Measurements from ENCODE around the gene TBCA.

Gene TBCA, protein sequence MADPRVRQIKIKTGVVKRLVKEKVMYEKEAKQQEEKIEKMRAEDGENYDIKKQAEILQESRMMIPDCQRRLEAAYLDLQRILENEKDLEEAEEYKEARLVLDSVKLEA

DNA sequence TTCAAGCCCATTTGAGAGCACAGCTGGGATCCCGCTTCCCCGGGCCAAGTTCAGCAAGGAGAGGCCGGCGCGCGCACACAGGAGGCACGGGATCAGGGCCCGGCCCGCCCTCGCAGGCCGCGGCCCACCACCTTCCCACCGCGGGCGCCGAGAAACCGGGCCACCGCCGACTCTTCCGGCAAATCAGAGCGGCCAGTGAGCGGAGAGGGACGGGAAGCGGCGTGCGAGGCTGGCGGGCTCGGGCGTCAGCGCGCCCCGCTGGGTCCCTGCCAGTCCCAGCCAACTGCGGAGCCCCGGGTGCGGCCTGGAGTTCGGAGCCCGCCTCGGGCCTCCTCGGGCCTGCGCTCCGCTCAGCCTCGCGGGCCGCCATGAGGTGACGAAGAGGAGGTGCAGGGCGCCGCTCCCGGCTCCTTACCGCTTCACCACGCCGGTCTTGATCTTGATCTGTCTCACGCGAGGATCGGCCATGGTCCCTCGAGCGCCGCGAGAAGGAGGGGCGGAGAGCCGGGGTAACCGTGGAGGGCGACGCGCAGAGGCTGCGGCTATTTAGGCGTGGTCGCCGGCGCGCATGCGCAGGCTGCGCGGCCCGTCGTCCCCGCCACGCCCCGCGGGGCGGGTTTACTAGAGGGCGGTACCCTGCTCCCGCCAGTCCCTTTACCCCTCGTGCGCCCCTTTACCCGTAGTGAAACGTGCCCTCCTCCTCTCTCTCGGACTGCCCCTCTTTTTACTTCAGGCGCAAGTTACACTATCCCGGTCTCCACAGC is at the start of gene TBCA:
Gene TBCA (minus strand): TSS at position 550 of the 764 bp plus-strand sequence. CDS start 82 bp downstream, at position 468.
- DNase-seq (ENCODE audit: low spot score) = peak; percentile 97

DNA sequence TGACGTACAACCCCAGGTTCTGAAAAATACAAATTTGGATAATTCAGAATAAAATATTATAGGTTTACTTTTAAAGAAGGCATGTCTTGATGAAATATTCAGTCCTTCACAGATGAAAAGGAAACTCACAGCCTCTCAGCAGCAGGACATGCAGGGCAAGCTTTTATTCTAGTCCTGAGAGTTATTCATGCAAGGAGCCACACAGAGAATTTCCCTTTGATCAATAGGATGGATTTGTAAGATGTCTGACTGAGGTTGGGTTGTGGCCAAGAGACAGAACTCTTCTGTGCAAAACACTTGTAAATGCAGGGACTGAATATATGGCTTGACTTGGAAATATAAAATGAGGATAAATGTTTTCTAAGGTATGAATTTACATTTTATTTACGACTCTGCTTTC is 48.8 kb upstream of the TBCA start:
- DNase-seq (ENCODE audit: low spot score) = no peak

DNA sequence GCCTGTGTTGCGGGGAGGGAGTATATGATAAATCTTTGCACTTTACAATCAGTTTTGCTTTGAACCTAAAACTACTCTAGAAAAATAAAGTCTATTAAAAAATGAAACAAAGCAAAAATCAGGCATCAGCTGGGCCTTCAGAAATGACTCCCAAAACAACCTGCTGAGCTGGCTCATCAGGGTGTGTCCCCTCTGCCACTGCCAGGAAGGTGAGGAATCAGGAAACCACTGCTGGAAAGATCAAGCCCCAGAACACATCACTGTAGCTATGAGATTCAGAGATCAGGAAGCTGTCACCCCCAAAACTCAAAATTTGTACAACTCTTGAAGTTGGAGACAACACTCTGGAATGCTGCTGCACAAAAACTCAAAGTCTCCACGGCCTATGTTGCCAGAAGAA is 40.5 kb upstream of the TBCA start:
- DNase-seq (ENCODE audit: low spot score) = no peak

DNA sequence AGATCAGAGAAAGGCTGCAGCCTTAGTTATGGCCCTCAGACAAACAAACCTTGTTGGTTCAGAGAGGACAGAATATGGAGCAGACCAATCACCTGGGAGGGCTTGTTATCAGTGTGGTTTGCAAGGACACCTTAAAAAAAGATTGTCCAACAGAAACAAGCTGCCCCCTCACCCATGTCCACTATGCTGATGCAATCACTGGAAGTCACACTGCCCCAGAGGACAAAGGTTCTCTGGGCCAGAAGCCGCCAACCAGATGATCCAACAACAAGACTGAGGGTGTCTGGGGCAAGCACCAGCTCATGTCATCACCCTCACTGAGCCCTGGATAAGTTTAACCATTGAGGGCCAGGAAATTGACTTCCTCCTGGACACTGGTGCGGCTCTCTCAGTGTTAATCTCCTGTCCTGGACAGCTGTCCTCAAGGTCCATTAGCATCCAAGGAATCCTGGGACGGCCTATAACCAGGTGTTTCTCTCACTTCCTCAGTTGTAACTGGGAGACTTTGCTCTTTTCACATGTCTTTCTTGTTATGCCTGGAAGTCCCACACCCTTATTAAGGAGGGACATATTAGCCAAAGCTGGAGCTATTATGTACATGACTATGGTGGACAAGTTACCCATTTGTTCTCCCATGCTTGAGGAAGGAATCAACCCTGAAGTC is 36.9 kb upstream of the TBCA start:
- no peak for DNase-seq (ENCODE audit: low spot score)

DNA sequence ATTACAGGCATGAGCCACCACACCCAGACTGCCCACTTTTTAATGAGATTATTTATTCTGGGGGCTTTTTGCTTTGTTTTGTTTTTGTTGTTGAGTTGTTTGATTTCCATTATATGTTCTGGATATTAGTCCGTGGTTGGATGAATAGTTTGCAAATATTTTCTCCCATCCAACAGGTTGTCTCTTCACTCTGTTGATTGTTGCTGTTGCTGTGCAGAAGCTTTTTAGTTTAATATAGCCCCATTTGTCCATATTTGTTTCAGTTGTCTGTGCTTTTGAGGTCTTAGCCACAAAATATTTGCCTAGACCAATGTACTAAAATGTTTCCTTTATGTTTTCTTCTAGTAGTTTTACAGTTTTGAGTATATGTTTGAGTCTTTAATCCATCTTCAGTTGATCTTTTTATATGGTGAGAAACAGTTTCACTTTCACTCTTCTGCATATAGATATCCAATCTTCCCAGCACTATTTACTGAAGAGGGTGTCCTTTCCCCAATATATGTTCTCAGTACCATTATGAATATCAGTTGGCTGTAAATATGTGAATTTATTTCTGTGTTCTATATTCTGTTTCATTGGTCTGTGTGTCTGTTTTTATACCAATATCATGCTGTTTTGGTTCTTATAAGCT is 30.2 kb upstream of the TBCA start:
- no peak for DNase-seq (ENCODE audit: low spot score)

DNA sequence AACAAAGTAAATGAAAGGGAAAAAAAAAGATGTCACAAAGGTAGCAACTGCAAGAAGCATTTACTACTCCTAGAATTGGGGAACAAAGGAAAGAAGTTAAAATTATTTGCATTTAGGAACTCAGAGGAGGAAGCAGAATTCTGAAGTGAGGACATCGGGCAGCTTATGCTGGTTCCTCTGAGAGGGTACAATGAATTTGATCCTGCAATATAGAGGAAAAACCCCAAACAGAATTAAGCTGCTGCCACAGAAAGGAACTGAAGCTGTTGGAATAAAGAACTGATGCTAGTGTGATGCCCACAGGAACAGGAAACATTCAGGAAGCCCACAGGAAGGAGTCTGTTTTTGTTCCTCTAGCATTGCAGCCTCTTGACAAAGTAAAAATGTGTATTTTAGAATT is 22.3 kb upstream of the TBCA start:
- no peak for DNase-seq (ENCODE audit: low spot score)

DNA sequence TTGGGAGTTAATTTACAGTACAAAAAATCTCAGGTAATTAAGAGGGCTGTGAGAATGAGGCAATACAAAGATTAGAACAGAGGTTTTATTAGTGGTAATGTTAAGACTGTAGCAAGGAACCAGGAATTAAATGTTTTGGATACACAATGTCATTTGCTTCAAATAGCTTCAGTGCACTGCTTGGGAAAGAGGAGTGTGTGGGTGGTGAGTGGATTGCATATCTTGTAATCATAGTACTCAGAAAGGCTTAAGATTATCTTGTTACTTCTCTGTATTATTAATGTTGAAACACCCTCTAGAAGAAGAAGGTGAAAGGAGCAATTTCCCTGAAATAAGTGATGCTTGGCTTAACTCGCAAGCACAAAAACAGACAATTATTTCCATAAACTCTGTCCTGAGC is 21.0 kb upstream of the TBCA start:
- DNase-seq (ENCODE audit: low spot score) = no peak

DNA sequence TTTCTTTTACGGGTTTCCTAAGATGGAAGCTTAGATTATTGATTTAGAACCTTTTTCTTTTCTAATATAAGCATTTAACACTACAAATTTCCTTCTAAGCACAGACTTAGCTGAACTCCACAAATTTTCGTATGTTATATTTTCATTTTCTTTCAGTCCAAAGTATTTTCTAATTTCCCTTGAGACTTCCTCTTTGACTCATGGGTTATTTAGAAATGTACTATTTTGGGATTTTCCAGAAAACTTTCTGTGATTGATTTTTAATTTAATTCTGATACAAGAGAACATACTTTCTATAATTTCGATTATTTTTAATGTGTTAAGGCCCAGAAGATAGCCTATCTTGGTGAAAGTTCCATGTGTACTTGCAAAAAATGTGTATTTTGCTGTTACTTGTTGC is 19.7 kb upstream of the TBCA start:
- DNase-seq (ENCODE audit: low spot score) = no peak

DNA sequence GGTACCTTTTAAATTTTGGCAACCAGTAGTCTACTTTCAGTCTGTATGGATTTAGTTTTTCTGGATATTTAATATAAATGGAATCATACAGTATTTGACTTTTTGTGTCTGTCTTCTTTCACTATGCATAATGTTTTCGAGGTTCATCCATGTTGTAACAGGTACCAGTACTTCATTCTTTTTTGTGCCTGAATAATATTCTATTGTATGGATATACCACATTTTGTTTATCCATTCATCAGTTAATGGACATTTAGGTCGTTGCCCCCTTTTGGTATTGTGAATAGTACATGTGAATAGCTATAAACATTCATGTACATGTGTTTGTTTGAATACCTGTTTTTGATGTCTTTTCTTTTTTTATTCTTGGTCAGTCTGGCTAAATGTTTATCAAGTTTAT is 19.1 kb upstream of the TBCA start:
- DNase-seq (ENCODE audit: low spot score) = no peak

DNA sequence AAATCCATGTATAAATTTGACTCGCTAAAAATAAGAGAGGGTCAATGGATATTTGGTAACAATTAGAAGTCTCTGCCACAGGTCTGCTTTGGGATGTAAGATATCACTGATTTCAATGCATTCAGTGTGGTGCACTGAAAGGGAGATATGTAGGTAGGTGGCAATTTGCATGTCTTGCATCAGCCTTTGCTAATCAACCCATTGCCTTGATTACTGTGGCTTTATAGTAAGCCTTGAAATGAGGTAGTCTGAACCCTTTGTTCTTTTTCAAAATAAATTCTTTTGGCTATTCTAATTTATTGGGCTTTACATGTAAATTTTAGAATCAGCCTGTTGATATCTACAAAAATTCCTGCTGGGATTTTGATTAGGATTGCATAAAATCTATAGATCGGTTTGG is 15.8 kb upstream of the TBCA start:
- no peak for DNase-seq (ENCODE audit: low spot score)

DNA sequence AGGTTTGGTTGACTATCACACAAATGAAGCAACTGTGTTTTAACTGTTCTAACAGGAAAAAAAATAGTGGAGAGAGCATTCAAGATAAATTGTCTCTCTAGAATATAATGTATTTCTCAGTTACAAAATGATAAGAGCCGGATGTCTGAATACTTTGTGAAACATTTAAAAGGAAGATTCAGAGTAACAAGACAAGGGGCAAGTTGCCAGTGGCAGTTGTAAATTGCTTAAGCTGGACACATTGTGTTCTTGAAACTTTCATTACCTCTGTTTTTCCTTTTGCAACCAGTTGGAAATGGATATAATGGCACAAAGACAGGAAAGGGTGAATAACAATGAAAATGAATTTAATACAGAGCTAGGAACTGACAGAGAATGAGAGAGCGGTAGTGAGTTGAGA is 15.2 kb upstream of the TBCA start:
- DNase-seq (ENCODE audit: low spot score) = no peak

DNA sequence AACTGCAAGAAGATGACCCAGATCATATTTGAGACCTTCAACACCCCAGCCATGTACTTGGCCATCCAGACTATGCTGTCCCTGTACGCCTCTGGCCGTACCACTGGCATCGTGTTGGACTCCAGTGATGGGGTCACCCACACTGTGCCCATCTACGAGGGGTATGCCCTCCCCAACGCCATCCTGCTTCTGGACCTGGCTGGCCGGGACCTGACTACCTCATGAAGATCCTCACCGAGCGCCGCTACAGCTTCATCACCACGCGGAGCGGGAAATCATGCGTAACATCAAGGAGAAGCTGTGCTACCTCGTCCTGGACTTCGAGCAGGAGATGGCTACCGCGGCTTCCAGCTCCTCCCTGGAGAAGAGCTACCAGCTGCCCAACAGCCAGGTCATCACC is 9.1 kb upstream of the TBCA start:
- no peak for DNase-seq (ENCODE audit: low spot score)

DNA sequence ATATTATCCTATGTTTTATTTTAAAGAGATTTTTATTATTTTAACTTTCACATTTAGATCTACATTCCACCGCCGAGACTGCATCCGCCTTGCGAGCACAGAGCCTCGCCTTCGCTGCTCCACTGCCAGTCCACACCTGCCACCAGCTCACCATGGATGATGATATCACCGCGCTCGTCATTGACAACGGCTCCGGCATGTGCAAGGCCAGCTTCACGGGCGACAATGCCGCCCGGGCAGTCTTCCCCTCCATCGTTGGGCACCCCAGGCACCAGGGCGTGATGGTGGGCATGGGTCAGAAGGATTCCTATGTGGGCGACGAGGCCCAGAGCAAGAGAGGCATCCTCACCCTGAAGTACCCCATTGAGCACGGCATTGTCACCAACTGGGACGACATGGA is 8.6 kb upstream of the TBCA start:
- DNase-seq (ENCODE audit: low spot score) = no peak

DNA sequence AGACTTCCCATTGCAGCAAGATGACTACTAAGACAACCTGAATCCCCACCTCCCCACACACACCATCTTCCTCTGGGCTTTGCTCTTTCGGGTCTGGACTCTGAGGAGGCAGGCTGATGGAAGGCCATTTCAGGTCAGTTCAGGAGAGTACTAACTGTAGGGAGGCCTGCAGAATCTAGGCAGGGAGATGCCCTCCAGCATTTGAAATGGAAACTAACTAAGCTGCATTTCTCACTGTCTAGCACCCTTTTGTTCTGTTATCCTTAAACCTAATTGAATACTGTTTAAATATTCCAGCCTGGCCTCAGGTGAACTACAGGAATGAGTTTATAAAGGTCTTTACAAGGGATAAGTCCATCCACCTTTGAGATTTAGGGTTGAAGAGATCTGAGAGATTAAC is 4.9 kb upstream of the TBCA start:
- no peak for DNase-seq (ENCODE audit: low spot score)

DNA sequence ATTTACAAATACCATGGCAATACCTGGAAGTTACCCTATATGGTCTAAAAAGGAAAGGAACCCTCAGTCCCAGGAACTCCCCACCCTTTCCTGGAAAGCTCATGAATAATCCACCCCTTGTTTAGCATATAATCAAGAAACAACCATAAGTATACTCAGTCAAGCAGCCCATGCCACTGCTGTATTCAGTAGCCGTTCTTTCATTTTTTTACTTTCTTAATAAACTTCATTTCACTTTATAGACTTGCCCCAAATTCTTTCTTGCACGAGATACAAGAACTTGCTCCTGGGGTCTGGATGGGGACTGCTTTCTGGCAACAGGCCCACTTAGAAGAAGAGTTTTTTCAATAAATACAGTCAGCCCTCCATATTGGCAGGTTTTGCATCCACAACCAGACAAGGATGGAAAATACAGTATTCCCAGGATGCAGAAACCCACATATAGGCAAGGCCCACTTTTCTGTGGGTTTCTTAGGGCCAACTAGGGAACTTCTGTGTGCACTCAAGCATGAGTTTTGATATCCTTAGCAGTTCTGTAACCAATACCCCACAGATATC is 2.8 kb upstream of the TBCA start:
- DNase-seq (ENCODE audit: low spot score) = no peak

DNA sequence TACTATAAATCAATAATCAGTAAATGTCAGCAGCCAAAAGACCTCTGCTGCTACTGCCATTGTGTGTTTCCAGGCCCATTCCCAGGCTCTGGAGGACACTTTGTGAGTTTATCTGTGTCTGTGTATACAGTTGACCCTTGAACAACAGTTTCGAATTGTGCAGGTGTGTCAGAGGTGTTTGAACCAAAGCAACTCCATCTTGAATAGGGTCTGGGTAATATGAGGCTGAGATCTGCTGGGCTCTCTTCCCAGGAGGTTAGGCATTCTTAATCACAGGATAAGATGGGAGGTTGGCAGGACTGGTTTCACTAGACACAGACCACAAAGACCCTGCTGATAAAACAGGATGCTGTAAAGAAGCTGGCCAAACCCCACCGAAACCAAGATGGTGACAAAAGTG is 2.3 kb upstream of the TBCA start:
- no peak for DNase-seq (ENCODE audit: low spot score)

DNA sequence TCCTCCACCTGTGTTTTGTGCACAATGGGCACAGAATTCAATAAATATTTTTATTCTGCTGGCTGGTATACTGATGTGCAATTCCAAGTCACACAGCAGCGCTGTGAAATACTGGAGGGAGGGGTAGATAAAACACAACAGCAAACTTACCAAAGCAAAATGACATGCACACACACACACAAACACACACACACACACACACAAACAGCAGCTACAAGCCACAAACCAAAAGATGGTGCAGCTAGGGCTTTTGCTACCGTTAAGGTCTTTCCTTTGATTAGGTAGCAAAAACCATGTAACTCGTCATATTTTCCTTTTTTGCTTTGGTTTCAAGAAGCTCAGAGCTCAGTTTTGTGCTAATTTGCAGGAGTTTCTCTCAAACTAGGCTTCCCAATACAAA is 1.8 kb upstream of the TBCA start:
- DNase-seq (ENCODE audit: low spot score) = no peak

DNA sequence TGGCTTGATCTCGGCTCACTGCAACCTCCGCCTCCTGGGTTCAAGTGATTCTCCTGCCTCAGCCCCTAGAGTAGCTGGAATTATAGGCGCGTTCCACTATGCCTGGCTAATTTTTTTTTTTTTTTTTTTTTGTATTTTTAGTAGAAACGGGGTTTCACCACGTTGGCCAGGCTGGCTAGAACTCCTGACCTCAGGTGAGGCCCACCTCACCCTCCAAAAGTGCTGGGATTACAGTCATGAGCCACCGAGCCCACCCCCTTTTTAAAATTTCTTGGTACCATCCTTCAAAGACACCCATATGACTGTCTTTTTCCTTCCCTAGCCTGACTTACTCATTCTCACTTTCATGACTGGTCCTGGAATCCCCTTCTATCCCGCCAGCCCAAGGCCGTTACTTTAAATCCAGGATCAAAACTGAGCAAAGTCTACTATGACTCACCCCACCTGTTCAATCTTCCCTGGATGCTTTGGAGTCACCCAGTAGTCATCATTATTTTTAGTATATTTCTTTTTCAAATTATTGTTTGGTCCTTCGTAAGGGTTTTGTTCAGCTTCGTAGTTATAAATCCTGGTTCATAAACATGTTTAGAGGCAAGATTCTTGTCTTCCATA is 1.2 kb upstream of the TBCA start:
- no peak for DNase-seq (ENCODE audit: low spot score)

DNA sequence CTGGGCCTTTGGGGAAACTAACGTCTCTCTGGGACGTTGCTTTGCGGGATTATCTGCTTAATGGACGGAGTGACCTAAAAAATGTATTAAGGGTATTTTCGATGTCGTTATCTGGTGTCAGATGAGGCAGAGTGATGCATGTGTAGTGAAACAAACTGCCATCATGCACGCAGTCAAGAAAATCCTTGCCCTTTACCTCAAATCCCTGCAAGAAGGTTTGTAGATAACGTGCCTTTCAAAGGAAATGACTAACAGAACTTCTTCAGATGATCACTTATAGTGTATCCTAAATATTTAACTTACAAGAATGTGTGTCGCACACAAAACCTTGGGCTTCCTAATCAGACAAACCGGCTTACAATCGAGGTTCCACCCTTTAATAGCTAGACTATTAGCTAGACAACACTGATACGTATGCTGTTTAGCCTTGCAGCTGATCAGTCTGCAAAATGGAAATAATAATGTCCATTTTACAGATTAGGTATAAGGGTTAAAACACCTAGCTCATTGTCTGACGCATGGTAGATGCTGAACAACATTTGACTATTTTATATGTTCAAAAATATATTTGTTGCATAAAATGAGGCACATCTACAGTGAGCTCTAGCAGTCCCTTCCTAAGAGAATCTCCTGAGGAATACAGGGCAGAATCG is 541 bp upstream of the TBCA start:
- no peak for DNase-seq (ENCODE audit: low spot score)

DNA sequence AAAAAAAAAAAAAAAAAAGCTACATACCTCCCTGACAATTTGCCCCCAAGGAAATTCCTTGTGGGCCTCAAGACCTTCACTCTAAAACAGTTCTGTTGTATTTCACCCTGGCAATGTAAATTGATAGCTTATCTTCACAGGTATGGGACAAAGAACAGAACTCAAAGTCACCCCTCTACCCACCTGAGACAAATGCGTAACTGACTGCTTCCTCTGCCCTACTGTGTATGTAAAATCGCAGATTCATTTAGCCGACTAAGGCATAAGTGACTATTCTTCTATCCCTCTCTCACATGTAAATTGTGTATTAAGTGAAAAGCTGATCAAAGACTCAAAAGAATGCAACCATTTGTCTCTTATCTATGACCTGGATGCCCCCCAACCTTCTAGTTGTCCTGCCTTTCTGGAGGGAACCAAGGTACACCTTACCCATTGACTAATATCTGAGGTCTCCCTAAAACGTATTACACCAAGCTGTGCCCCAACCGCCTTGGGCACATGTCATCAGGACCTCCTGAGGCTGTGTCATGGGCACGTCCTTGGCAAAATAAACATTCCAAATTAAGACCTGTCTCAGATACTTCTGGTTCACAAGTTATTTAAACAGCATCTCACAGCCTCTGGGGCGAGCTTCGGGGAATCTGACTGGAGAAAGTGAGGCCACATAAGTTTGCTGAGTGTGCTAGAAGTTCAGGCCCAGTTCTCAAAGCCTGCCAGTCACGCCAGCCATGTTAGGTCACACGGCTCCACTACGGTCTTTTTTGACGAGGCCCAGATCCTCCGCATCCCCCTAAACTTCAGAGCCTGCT is 954 bp downstream of the TBCA start:
- DNase-seq (ENCODE audit: low spot score) = no peak

DNA sequence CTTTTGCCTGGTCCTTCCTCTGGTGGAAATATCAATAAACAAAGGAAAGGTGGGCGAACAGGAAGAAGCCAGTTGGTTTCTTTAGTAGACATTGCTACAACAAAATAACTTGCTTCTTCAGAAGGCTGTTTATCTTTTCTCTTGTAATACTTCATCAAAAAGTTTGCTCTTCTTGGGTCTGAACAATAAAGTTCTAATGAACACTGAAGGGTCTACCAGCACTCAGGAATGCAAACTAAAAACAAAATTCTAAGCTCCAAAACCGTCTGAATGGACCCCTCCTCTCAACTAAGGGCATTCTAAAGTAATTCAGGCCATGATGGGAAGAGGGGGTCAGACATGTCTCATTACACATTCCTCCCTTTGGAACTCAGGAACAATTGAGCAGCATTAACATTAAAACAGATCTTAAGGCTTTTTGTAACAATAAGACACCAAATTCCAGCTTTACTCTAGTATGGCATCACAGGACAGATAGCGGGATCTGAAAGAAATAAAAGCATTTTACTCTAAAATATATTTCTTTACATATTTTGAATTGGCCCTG is 2.3 kb downstream of the TBCA start:
- DNase-seq (ENCODE audit: low spot score) = no peak

Measured in GM03348 (cell line).